GM21367 (cell line): ENCODE results near the gene RTN1.

Experiments
- ATAC-seq: cut with Tn5 transposase; IDR thresholded peaks from one replicate; pipeline ENCODE4 v1.9.1; 2021; ENCODE audit not compliant: unreplicated experiment

RTN1 gene

GRCh38 chr14:59849411-59850130, 21.0 kb downstream of the RTN1 start:
- no peak for ATAC-seq

- ATAC-seq = no peak
Measured at GRCh38 chr14:59848671-59849070, 21.9 kb downstream of the RTN1 start.

GRCh38 chr14:59847711-59848110, 22.9 kb downstream of the RTN1 start:
- no peak for ATAC-seq

GRCh38 chr14:59846595-59846994, 24.0 kb downstream of the RTN1 start:
- ATAC-seq = no peak

GRCh38 chr14:59845245-59845644, 25.3 kb downstream of the RTN1 start:
- ATAC-seq = no peak

GRCh38 chr14:59844186-59844812, 26.3 kb downstream of the RTN1 start:
- ATAC-seq = no peak

- ATAC-seq = no peak
Measured at GRCh38 chr14:59836116-59836515, 34.5 kb downstream of the RTN1 start.

- no peak for ATAC-seq
Measured at GRCh38 chr14:59832653-59833294, 37.8 kb downstream of the RTN1 start.

GRCh38 chr14:59831121-59831730, 39.4 kb downstream of the RTN1 start:
- ATAC-seq = no peak

GRCh38 chr14:59830338-59830734, 40.2 kb downstream of the RTN1 start:
- no peak for ATAC-seq

GRCh38 chr14:59829469-59830337, 40.9 kb downstream of the RTN1 start:
- no peak for ATAC-seq

GRCh38 chr14:59828276-59828675, 42.3 kb downstream of the RTN1 start:
- no peak for ATAC-seq

- no peak for ATAC-seq
Measured at GRCh38 chr14:59827401-59827800, 43.2 kb downstream of the RTN1 start.

- ATAC-seq = no peak
Measured at GRCh38 chr14:59826150-59826549, 44.4 kb downstream of the RTN1 start.

- no peak for ATAC-seq
Measured at GRCh38 chr14:59823179-59823578, 47.4 kb downstream of the RTN1 start.

GRCh38 chr14:59819446-59820088, 51.0 kb downstream of the RTN1 start:
- ATAC-seq = no peak

- no peak for ATAC-seq
Measured at GRCh38 chr14:59816941-59817340, 53.6 kb downstream of the RTN1 start.

- no peak for ATAC-seq
Measured at GRCh38 chr14:59814988-59815387, 55.6 kb downstream of the RTN1 start.

GRCh38 chr14:59811815-59812214, 58.8 kb downstream of the RTN1 start:
- ATAC-seq = no peak

- no peak for ATAC-seq
Measured at GRCh38 chr14:59811073-59811472, 59.5 kb downstream of the RTN1 start.
